GM18951 (cell line): ENCODE results near the gene CORO1C.

Experiments used
- POLR2A ChIP-seq: IDR thresholded peaks from 4 replicates; pipeline ENCODE4 v1.6.1; 2011; ENCODE audit warnings: mild to moderate bottlenecking; ENCODE audit not compliant: insufficient read length, insufficient read depth; ENCODE audit errors: extremely low read depth
- in situ Hi-C: fragments of 300-500 bp; cut with MboI; formaldehyde crosslinking; loops from one replicate; pipeline ENCODE4 v1.12.0; 2022; ENCODE audit warnings: low sequenced_read_pairs, mixed read lengths, inconsistent platforms; ENCODE audit not compliant: unreplicated experiment

Gene CORO1C

GRCh38 chr12:108694812-108695278, 36.5 kb downstream of the CORO1C start:
- no peak for TF ChIP-seq POLR2A
- in situ Hi-C loops, result no loop called here

GRCh38 chr12:108693751-108694150, 37.6 kb downstream of the CORO1C start:
- in situ Hi-C loops, result no loop called here
- no peak for TF ChIP-seq POLR2A

GRCh38 chr12:108693186-108693730, 38.1 kb downstream of the CORO1C start:
- in situ Hi-C loops, result no loop called here

GRCh38 chr12:108691998-108692808, 39.1 kb downstream of the CORO1C start:
- no peak for TF ChIP-seq POLR2A
- in situ Hi-C loops, result no loop called here

More at GRCh38 chr12:108693186-108693730, 38.1 kb downstream of the CORO1C start:
- no peak for TF ChIP-seq POLR2A

- TF ChIP-seq POLR2A, result peak; percentile 54
- in situ Hi-C loops, result no loop called here
Measured at GRCh38 chr12:108691175-108691997, 39.9 kb downstream of the CORO1C start.

GRCh38 chr12:108690542-108691174, 40.7 kb downstream of the CORO1C start:
- no peak for TF ChIP-seq POLR2A
- in situ Hi-C loops, result no loop called here

GRCh38 chr12:108690191-108690518, 41.2 kb downstream of the CORO1C start:
- in situ Hi-C loops, result no loop called here
- TF ChIP-seq POLR2A, result no peak

GRCh38 chr12:108689314-108690190, 41.8 kb downstream of the CORO1C start:
- TF ChIP-seq POLR2A, result no peak

GRCh38 chr12:108686780-108687179, 44.5 kb downstream of the CORO1C start:
- no peak for TF ChIP-seq POLR2A
- in situ Hi-C loops, result no loop called here

More at GRCh38 chr12:108689314-108690190, 41.8 kb downstream of the CORO1C start:
- in situ Hi-C loops, result no loop called here

- in situ Hi-C loops, result no loop called here
- no peak for TF ChIP-seq POLR2A
Measured at GRCh38 chr12:108685469-108686260, 45.7 kb downstream of the CORO1C start.

GRCh38 chr12:108683906-108684556, 47.3 kb downstream of the CORO1C start:
- no peak for TF ChIP-seq POLR2A
- in situ Hi-C loops, result no loop called here
